GM12878 (cell line): ENCODE results near the gene TET2. TPM values are rescaled to one million over a fixed set of nuclear protein-coding genes. Genes with fewer than 3 reads are reported as not detected.

Source experiments
- ATAC-seq: fragments of 200-7000 bp; cut with Tn5 transposase; 3 replicates; pipeline ENCODE4 v1.9.1; 2020; ENCODE audit warnings: mild to moderate bottlenecking, moderate library complexity
- BruUV-seq: library from RNA; stranded (reverse); fragments of 400-500 nt; replicated peaks from 2 replicates; lab custom pipeline; 2021; lab: Mats Ljungman, UMichigan
- CTCF ChIA-PET: fragments of 300-600 bp; sonication (Branson Sonifier 250); formaldehyde crosslinking; extraction: SDS; loops from one replicate; lab custom pipeline; 2021; ENCODE audit warnings: inconsistent platforms; lab: Yijun Ruan, JAX
- POLR2A ChIA-PET: fragments of 350-600 bp; formaldehyde crosslinking; extraction: SDS; loops from one replicate; lab custom pipeline; 2021; ENCODE audit warnings: inconsistent platforms; lab: Charles Lee
- RAD21 ChIA-PET: fragments of 300-600 bp; sonication (Branson Sonifier 250); formaldehyde crosslinking; loops from one replicate; lab custom pipeline; 2023; ENCODE audit warnings: antibody characterized with exemption; ENCODE audit not compliant: unreplicated experiment; lab: Charles Lee
- SMC1A ChIA-PET: fragments of 300-600 bp; sonication (Branson Sonifier 250); formaldehyde crosslinking; loops from one replicate; lab custom pipeline; 2023; ENCODE audit not compliant: unreplicated experiment, uncharacterized antibody; lab: Charles Lee
- DNase-seq: peaks from one replicate; pipeline ENCODE4 v3.0.0-alpha.2; 2011; ENCODE audit warnings: low read depth, low spot score
- FAIRE-seq: peaks from 3 replicates; lab custom pipeline; 2011; peaks lifted over from hg19 to GRCh38; lab: Jason Lieb, UNC
- H2AFZ ChIP-seq: 2 replicates; pipeline ENCODE4 v1.6.0; 2011; ENCODE audit warnings: low read depth, low read length, control low read depth; ENCODE audit not compliant: control insufficient read depth
- H3K27ac ChIP-seq: 2 replicates; pipeline ENCODE4 v1.5.1; 2011; ENCODE audit warnings: control low read depth; ENCODE audit not compliant: control insufficient read depth, insufficient read depth
- H3K27me3 ChIP-seq, 2 experiments: replicated peaks in 1 of 2; 2 replicates each; pipeline versions ENCODE4 v1.6.0 to v1.6.1; 2011; ENCODE audit warnings: low read length in 1 of 2; ENCODE audit not compliant: control insufficient read depth in 2 of 2, insufficient read depth in 2 of 2
- H3K36me3 ChIP-seq, 2 experiments: 2 replicates each; pipeline ENCODE4 v1.5.1; 2011; ENCODE audit warnings: low read length in 1 of 2; ENCODE audit not compliant: control insufficient read depth in 2 of 2, insufficient read depth in 2 of 2
- H3K4me1 ChIP-seq: 2 replicates; pipeline ENCODE4 v1.6.1; 2011; ENCODE audit warnings: mild to moderate bottlenecking, low read length, moderate library complexity, mixed read lengths; ENCODE audit not compliant: control insufficient read depth, insufficient read depth
- H3K4me2 ChIP-seq: 2 replicates; pipeline ENCODE4 v1.6.0; 2011; ENCODE audit warnings: control low read depth; ENCODE audit not compliant: control insufficient read depth, insufficient read depth
- H3K4me3 ChIP-seq: fragments of 200-600 bp; sonication (generic); 2 replicates; pipeline ENCODE4 v1.5.1; 2016
- H3K79me2 ChIP-seq: 2 replicates; pipeline ENCODE4 v1.6.0; 2011; ENCODE audit warnings: low read length; ENCODE audit not compliant: control insufficient read depth, insufficient read depth
- H3K9ac ChIP-seq: 2 replicates; pipeline ENCODE4 v1.8.0; 2011; ENCODE audit warnings: low read length, control low read depth, mixed read lengths; ENCODE audit not compliant: control insufficient read depth, insufficient read depth
- H3K9me3 ChIP-seq: replicated peaks from 3 replicates; pipeline ENCODE4 v1.5.1; 2011; ENCODE audit warnings: mild to moderate bottlenecking, low read length; ENCODE audit not compliant: control insufficient read depth, insufficient read depth
- H4K20me1 ChIP-seq: 2 replicates; pipeline ENCODE4 v1.6.0; 2011; ENCODE audit not compliant: control insufficient read depth, insufficient read depth
- BRCA1 ChIP-seq: IDR thresholded peaks from 2 replicates; pipeline ENCODE4 v1.6.1; 2011; ENCODE audit warnings: low read depth, low read length, improper control_type of control experiment
- GABPA ChIP-seq: IDR thresholded peaks from 2 replicates; pipeline ENCODE4 v1.6.1; 2014; ENCODE audit warnings: antibody characterized with exemption, low read depth, mild to moderate bottlenecking, inconsistent platforms
- IKZF1 ChIP-seq: fragments of 450-650 bp; conservative IDR thresholded peaks from 2 replicates; pipeline ENCODE4 v1.6.1; 2017; ENCODE audit warnings: antibody characterized with exemption, mild to moderate bottlenecking
- KAT2A ChIP-seq: conservative IDR thresholded peaks from 2 replicates; pipeline ENCODE4 v1.6.1; 2011; ENCODE audit warnings: low read depth, low read length; ENCODE audit not compliant: control insufficient read depth
- MXI1 ChIP-seq: fragments of 150-350 bp; IDR thresholded peaks from 2 replicates; pipeline ENCODE4 v1.6.1; 2011; ENCODE audit warnings: low read depth, mild to moderate bottlenecking, inconsistent platforms, low read length, improper control_type of control experiment
- NR2C2 ChIP-seq: IDR thresholded peaks from 2 replicates; pipeline ENCODE4 v1.6.1; 2011; ENCODE audit warnings: borderline replicate concordance, low read depth; ENCODE audit not compliant: control insufficient read depth, insufficient read length
- PML ChIP-seq: IDR thresholded peaks from 2 replicates; pipeline ENCODE4 v1.6.1; 2012; ENCODE audit warnings: low read length, inconsistent platforms
- RBBP5 ChIP-seq: fragments of 200-600 bp; sonication (generic); conservative IDR thresholded peaks from 2 replicates; pipeline ENCODE4 v1.6.1; 2016
- REST ChIP-seq: IDR thresholded peaks from 2 replicates; pipeline ENCODE4 v1.6.1; 2012; ENCODE audit warnings: mild to moderate bottlenecking, low read depth, low read length
- SPI1 ChIP-seq: IDR thresholded peaks from 2 replicates; pipeline ENCODE4 v1.6.1; 2011; ENCODE audit warnings: low read depth, mild to moderate bottlenecking, low read length, moderate library complexity, borderline replicate concordance; ENCODE audit not compliant: insufficient read depth
- USF1 ChIP-seq: IDR thresholded peaks from 2 replicates; pipeline ENCODE4 v1.6.1; 2011; ENCODE audit warnings: borderline replicate concordance, low read depth, mild to moderate bottlenecking, moderate library complexity, mixed read lengths, low read length; ENCODE audit not compliant: insufficient read depth; ENCODE audit errors: extremely low read length
- ZNF384 ChIP-seq: IDR thresholded peaks from 2 replicates; pipeline ENCODE4 v1.6.1; 2012; ENCODE audit warnings: low read depth, mild to moderate bottlenecking, low read length, improper control_type of control experiment, borderline replicate concordance
- in situ Hi-C: fragments of 300-500 bp; cut with MboI; formaldehyde crosslinking; loops from 9 replicates; pipeline ENCODE4 v1.14.3; 2018; ENCODE audit warnings: mixed read lengths
- intact Hi-C: fragments of 100-400 bp; cut with micrococcal nuclease; formaldehyde crosslinking; loops from one replicate; pipeline ENCODE4 v1.14.2; 2022; ENCODE audit not compliant: unreplicated experiment
- polyA plus RNA-seq, 11 experiments: library from polyadenylated mRNA; depleted of rRNA in 4 of 11; unstranded in 6 of 11; stranded (reverse) in 5 of 11; fragments of >200 nt; fragmentation: Nextera tagmentation in 4 of 11; fragmentation: Illumina TruSeq in 1 of 11; extraction: Ambion mirVana in 4 of 11; extraction: Trizol in 1 of 11; gene quantifications; 1 replicate in 1 of 11; 2 replicates in 10 of 11; pipeline versions ENCODE4 v1.2.1 to v1.2.3, GENCODE V29; 2011 to 2016; ENCODE audit warnings: inconsistent platforms in 2 of 11, missing spikeins in 2 of 11, low read depth in 1 of 11
- total RNA-seq, 4 experiments: library from RNA; depleted of rRNA in 3 of 4; stranded (reverse); fragments of >200 nt in 3 of 4; fragmentation: Illumina TruSeq in 1 of 4; extraction: Trizol in 1 of 4; gene quantifications; 2 replicates each; pipeline versions ENCODE4 v1.2.1 to v1.2.3, GENCODE V29; 2013 to 2021
- TF ChIP-seq, protein P1 (sequence below): fragments of 450-650 bp; IDR thresholded peaks from 2 replicates; pipeline ENCODE4 v1.6.1; 2017; ENCODE audit warnings: mild to moderate bottlenecking, low read depth, inconsistent platforms; ENCODE audit not compliant: poor library complexity, severe bottlenecking
- TF ChIP-seq, protein P2 (sequence below): fragments of 450-650 bp; conservative IDR thresholded peaks from 2 replicates; pipeline ENCODE4 v1.6.1; 2017; ENCODE audit warnings: mild to moderate bottlenecking, moderate library complexity

Gene TET2
- total and polyA plus RNA-seq, 10 of the 15 experiments (the other 5 are each of a cell fraction or from before 2014, with no cell fraction given): 3.7 to 49.0 (median 27.5) TPM

DNA sequence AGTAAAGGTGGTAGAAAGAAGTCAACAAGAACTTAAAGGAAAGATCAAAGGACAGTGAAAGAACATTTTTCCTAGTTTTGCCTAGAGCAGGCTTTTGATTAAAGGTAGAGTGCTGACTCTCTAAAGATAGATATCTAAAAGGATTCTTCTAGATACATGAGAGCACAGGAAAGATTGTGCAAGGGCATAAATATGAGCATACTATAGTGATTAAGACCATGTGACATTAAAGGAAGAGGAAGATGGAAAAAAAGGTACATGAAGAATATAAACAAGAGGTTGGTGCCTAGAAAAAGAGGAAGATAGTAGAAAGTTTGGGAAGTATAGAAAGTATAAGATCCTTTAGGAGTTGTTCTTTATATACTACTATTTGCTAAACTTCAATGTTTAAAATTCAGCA lies 26.1 kb upstream of the TET2 start:
- Histone ChIP-seq H3K36me3 (no peaks in the 10 kb centered on the region), H3K4me1 (no peaks in the 10 kb centered on the region), H3K27me3 (no peaks in the 10 kb centered on the region), H3K4me2 (no peak overlapping the region), H3K9ac (no peak overlapping the region)
- POLR2A ChIA-PET: interaction anchor here (0.5 kb wide), 1 partner anchor 93 kb away, joined by 5 read pairs; no protein-coding TSS in a partner anchor
- in situ Hi-C loops: no loop called here
- intact Hi-C loops: no loop called here
- CTCF ChIA-PET: interaction anchor here (1.5 kb wide), 1 partner anchor 20 kb away, joined by 3 read pairs; no protein-coding TSS in a partner anchor
- TF ChIP-seq ZNF384 (no peak), IKZF1 (no peak), REST (no peak), USF1 (no peak), MXI1 (no peak), NR2C2 (no peak), PML (no peak), GABPA (no peak), RBBP5 (no peak), SPI1 (no peak), BRCA1 (no peak), KAT2A (no peak)
- TF ChIP-seq, protein P1, sequence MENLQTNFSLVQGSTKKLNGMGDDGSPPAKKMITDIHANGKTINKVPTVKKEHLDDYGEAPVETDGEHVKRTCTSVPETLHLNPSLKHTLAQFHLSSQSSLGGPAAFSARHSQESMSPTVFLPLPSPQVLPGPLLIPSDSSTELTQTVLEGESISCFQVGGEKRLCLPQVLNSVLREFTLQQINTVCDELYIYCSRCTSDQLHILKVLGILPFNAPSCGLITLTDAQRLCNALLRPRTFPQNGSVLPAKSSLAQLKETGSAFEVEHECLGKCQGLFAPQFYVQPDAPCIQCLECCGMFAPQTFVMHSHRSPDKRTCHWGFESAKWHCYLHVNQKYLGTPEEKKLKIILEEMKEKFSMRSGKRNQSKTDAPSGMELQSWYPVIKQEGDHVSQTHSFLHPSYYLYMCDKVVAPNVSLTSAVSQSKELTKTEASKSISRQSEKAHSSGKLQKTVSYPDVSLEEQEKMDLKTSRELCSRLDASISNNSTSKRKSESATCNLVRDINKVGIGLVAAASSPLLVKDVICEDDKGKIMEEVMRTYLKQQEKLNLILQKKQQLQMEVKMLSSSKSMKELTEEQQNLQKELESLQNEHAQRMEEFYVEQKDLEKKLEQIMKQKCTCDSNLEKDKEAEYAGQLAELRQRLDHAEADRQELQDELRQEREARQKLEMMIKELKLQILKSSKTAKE: no peak
- TF ChIP-seq, protein P2, sequence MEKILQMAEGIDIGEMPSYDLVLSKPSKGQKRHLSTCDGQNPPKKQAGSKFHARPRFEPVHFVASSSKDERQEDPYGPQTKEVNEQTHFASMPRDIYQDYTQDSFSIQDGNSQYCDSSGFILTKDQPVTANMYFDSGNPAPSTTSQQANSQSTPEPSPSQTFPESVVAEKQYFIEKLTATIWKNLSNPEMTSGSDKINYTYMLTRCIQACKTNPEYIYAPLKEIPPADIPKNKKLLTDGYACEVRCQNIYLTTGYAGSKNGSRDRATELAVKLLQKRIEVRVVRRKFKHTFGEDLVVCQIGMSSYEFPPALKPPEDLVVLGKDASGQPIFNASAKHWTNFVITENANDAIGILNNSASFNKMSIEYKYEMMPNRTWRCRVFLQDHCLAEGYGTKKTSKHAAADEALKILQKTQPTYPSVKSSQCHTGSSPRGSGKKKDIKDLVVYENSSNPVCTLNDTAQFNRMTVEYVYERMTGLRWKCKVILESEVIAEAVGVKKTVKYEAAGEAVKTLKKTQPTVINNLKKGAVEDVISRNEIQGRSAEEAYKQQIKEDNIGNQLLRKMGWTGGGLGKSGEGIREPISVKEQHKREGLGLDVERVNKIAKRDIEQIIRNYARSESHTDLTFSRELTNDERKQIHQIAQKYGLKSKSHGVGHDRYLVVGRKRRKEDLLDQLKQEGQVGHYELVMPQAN: no peak
- TF ChIP-seq, all 136 proteins: peak for 0
- no peak overlapping the region for H3K4me3 ChIP-seq
- RAD21 ChIA-PET: no interaction called here
- no peaks in the 10 kb centered on the region; the same call in 2 of the 3 replicates for H3K9me3 ChIP-seq
- no peak for DNase-seq
- SMC1A ChIA-PET: no interaction called here
- no peaks in the 10 kb centered on the region for H3K79me2 ChIP-seq
- H2AFZ ChIP-seq: no peak overlapping the region
- ATAC-seq: no peak
- H4K20me1 ChIP-seq: no peaks in the 10 kb centered on the region
- no peak overlapping the region for H3K27ac ChIP-seq
- no peak for FAIRE-seq
- BruUV-seq: no TSS peak
